ENCODE results near the gene FAF2.

- no peak for TF ChIP-seq RAD21 (IDR thresholded peaks at IDR 0.05; ENCODE audit: insufficient read depth, low read depth, low read length)
- no peak for TF ChIP-seq POLR2A (IDR thresholded peaks at IDR 0.05; ENCODE audit: low read depth, low read length)
- TF ChIP-seq SMAD1 (IDR thresholded peaks at IDR 0.05; ENCODE audit: low read depth, partially characterized antibody), result no peak
- TF ChIP-seq CTCF (IDR thresholded peaks at IDR 0.05 in 2 of 3, conservative IDR thresholded peaks at IDR 0.05 in 1 of 3; ENCODE audit: control insufficient read depth in 2 of 3, extremely low read depth in 1 of 3, insufficient read depth in 1 of 3, low read depth in 3 of 3, low read length in 3 of 3), result no peak
- TF ChIP-seq PKNOX1 (IDR thresholded peaks at IDR 0.05), result no peak
- TF ChIP-seq EZH2 (IDR thresholded peaks at IDR 0.05; ENCODE audit: borderline replicate concordance, control insufficient read depth, low read depth, low read length), result no peak
Observed at GRCh38 chr5:176526462-176526861, 78.3 kb downstream of the FAF2 start.

Measured in GM12878 (cell line).